ENCODE data around the gene ARHGAP45.
A peak's percentile ranks its signal among the peaks of the same experiment; 100 is the strongest.
"Not testable (repeated sequence)": the region's sequence is repeated elsewhere in the genome, so short reads cannot be mapped to it uniquely, and the experiment has no call there.

ARHGAP45 gene

GRCh38 chr19:1118999-1119398 lies 52.0 kb downstream of the ARHGAP45 start:
- no peak for DNase-seq (ENCODE audit: low spot score)

- no peak for DNase-seq (ENCODE audit: low spot score)
These were observed 52.7 kb downstream of the ARHGAP45 start for GRCh38 chr19:1119475-1120217.

DNA sequence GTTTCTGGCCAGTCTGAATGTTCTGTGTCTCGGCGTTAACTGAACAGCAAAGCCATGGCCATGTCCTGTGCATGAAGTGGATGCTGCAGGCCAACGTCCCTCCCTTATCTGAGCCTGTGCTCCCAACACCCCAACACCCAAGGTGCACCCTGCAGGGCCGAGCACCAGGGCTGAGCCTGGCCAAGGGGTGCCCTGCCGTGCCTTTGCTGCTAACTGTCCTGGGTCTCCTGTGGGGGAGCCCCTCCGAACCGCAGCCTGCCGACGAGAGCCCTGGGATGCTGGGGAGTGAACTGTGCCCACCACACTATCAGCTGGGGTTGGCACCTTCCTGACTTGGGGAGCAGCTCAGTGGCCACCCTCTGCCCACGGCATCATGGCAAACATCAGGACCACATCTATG lies 54.4 kb downstream of the ARHGAP45 start:
- no peak for DNase-seq (ENCODE audit: low spot score)

DNA sequence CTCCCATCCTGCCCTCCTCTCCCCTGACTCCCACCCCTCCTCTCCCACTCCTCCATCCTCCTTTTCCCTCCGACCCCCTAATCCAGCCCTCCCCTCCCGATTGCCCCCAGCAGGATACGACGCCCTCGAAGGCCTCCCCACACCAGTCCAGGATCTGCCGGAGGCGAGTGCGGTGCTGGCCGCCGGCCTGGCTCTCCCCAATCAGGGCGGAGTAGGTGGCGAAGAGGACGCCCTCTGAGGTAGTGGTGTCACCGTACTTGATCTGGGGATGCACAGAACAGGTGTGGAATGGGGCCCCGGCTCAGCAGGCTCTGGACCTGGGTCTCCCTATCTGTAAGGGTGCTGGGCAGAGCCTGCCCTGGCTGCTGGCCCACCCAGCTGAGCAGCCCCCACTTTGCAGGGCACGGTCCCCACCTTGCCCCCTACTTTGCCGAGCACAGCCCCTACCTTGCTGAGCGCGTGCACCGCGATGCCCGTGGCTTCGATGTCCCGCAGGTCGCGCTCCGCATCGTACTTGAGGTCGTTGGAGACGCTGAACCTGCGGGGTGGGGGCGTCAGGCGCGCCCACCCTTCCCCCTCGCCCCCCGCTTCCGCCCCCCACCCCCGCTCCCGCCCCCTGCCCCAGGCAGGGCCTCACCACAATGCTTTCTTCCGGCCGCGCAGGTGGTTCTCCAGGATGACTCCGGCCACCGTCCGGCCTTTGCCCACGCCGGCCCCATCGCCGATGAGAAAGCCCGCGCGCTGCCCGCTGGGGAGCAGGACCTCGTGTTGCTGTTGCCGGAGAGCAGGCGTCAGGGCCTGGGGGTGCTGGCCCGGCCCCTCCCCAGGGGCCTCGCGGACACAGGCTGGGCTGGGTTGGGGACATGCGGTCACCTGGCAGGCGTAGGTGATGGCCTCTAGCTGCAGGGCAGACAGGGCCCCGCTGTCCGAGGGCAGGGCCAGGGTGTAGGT lies 55.3 kb downstream of the ARHGAP45 start:
- no peak for DNase-seq (ENCODE audit: low spot score)

- peak; percentile 90 for DNase-seq (ENCODE audit: low spot score)
These were observed 56.0 kb downstream of the ARHGAP45 start for GRCh38 chr19:1122972-1123363.

DNA sequence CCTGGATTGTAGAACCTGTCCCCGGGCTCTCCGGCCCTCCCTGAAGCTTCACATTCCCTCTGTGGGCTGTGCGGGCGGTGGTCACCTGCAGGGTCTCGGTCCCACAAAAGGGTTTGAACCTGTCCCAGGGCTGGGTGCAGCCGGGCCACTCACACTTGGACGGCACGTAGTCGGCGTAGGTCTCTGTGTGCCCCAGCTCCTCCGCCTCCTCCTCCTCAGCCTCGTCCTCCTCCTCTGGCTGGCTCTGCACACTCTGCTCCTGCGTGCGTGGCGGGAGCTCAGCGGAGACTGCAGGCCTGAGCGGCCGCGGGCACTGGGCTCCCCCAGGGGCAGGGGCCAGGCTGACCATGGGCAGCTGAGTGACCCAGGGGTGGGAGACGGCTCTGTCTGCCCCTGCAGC lies 56.4 kb downstream of the ARHGAP45 start:
- DNase-seq (ENCODE audit: low spot score), result no peak

DNA sequence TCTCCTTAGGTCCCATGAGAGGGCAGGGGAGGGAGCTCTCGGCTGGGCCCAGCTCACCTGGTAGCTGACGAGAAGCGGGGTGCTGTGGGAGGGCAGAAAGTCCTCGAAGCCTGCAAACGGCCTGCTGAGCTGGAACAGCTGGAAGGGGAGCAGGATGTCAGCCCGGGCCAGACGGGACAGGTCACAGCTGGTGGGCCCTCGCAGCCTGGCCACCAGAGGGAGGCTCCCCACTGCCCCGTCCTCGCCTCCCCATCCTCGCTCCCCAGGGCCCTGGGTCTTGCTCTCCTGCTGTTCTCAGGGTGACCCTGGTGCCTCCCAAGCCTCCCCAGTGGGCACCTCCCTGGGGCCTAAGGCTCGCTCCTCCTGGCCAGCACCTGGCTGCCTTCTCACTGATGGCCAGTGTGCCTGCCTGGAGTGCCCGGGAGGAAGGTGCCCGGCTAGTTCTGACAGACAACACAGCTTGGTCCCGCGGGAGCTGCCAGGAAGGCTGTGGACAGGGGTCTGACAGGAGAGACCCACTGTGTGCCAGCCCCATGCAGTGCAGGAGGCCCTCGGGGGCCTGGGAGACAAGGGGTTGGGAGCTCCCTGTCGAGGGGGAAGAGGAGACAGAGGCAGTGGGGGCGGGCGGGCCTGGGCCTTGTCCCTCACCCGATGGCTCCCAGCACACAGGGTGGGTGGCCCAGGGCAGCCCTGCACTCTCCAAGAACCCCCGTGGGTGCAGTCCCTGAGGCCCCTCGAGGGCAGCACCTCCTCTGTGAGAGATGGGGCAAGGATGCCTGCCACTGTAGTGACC lies 57.1 kb downstream of the ARHGAP45 start:
- DNase-seq (ENCODE audit: low spot score), result no peak

DNA sequence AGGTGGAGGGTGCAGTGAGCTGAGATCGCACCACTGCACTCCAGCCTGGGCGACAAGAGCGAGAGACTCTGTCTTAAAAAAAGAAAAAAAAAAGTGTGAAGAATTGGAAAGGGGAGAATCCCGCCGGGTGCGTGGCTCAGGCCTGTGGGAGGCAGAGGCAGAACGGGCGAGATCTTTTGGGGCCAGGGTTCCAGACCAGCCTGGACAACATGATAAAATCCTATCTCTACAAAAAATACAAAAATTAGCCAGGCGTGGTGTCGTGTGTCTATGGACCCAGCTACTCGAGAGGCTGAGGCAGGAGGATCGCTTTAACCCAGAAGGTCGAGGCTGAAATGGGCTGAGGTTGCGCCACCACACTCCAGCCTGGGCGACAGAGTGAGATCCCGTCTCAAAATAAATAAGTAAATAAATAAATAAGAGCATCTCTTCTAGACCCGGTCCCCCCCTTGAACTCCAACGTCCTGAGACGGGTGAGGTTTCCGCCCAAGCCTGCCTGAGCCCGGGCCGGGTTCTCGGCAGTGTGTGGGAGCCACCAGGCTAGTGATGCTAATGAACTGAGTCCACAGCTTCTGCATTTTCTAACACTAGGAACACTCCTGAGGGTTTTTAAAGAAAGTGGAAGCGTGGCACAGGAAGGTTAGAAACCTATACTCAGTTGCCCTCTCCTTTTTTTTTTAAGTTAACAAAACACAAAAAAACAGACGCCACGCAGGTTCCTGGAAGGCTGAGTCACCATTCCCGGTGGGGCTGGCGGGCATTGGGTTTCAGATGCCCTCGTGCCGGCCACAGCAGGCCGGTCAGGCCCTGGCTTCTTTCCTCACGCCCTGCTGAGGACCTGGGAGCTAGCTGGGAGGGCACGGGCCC lies 58.9 kb downstream of the ARHGAP45 start:
- DNase-seq (ENCODE audit: low spot score), result no peak

DNA sequence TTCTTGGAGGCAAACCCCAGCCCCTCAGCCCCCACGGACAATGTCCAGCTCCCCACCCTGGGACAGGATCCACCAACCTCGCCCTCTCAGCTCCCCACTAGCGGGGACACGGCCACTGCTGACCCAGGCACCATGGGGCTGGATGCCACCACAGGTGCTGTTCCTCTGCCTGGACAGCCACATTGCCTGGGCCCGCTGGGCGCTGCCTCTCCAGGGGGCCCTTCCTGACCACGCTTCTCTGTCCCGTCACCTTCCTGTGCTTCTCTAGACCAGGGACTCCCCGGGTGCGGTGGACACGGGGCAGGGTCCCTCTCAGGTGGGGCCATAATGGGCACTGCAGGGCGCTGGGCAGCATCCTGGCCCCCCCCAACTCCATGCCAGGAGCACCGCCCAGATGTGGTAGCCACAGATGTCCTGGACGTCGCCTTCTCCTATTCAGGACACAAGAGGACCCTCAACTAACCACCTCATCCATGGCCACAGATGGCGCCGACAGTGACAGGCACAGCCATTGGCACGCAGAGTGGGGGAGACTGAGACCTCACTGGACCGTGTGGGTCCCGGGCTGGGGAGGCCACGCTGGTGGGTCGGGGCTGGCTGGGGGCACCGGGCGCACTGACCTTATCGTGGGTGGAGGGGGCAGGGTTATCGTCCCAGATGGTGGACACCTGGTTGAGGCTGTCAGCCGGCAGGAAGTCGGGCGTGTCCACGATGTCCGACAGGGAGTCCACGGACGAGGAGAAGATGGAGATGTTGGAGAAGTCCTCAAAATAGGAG lies 60.2 kb downstream of the ARHGAP45 start:
- DNase-seq (ENCODE audit: low spot score), result no peak

GRCh38 chr19:1128106-1128505 lies 61.1 kb downstream of the ARHGAP45 start:
- no peak for DNase-seq (ENCODE audit: low spot score)

GRCh38 chr19:1129084-1129483 lies 62.1 kb downstream of the ARHGAP45 start:
- not testable (repeated sequence) for DNase-seq (ENCODE audit: low spot score)

- no peak for DNase-seq (ENCODE audit: low spot score)
These were observed 62.6 kb downstream of the ARHGAP45 start for GRCh38 chr19:1129535-1129934.

- DNase-seq (ENCODE audit: low spot score), result no peak
These were observed 64.1 kb downstream of the ARHGAP45 start for GRCh38 chr19:1130771-1131717.

GRCh38 chr19:1131718-1132551 lies 65.0 kb downstream of the ARHGAP45 start:
- DNase-seq (ENCODE audit: low spot score), result peak; percentile 89

DNA sequence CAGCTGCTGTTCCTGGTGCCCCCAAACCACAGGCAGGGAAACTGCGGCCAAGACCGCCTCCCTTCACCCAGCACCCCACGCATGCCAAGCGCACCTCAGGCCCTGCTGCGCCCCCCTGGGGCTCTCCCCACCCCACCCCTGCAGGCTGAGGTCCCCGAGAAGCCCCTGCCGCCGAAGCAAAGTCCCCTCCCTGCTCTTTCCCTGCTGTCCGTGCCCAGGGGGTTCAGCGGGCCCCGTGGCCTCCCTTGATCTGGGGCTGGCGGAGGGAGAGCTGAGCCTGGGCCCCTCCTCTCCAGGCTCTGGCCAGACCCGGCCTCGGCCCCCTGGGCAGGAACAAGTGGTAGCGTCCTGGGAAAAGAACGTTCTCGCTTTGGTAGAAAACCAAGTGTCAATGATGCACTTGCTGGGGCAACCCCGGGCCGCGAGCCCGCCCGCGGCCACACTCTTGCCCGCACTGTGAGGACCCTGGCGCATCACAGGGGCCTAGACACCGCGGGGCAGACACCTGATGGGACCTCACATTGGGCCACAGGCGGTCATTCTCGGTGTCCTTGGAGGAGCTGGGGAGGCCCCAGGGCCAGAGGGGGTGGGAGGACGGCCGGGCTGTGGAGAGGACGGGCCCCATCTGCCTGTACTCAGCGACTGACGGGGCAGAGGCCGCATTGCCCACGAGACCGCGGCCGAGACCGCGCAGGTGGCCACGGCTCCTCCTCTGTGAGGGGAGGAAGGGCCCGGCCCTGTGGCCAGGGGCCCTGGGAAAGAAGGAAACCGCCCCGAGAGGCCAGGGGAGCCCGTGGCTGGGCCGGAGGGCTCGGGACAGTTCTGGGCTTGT lies 65.8 kb downstream of the ARHGAP45 start:
- no peak for DNase-seq (ENCODE audit: low spot score)

GRCh38 chr19:1133471-1133929 lies 66.5 kb downstream of the ARHGAP45 start:
- peak; percentile 66 for DNase-seq (ENCODE audit: low spot score)

DNA sequence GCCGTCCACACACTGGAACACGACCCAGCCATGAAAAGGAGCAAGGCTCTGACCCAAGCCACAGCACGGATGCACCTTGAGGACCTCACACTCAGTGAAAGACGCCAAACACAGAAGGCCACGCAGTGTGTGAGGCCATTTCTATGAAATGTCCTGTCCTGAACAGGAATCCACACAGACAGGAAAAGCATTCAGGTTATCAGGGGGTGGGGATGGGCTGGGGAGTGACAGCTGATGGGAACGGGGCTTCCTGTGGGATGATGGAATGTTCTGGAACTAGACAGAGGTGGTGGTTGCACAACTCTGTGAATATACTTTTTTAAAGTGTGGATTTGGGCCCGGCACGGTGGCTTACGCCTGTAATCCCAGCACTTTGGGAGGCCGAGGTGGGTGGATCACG lies 67.5 kb downstream of the ARHGAP45 start:
- no peak for DNase-seq (ENCODE audit: low spot score)

Measured in hepatic stellate cell (primary cell).